HG03575 (cell line): ENCODE results near the gene ARX.

ENCODE experiments used
- ATAC-seq: cut with Tn5 transposase; IDR thresholded peaks from one replicate; pipeline ENCODE4 v1.9.1; 2021; ENCODE audit not compliant: unreplicated experiment, insufficient number of reproducible peaks, low FRiP score; ENCODE audit errors: extremely low read depth

ARX gene

GRCh38 chrX:24955372-24955930 lies 60.3 kb downstream of the ARX start:
- no peak for ATAC-seq

GRCh38 chrX:24954732-24955131 lies 61.0 kb downstream of the ARX start:
- ATAC-seq, result no peak
